Hypothalamus (tissue), 51 donors: ENCODE measurements around the gene ACBD6.
"Not testable (repeated sequence)": the region's sequence is repeated elsewhere in the genome, so short reads cannot be mapped to it uniquely, and the experiment has no call there.

Source experiments
- DNase-seq, 51 donors: peaks; one replicate each; lab custom pipeline; 2025; lab: John Stamatoyannopoulos, UW

Gene ACBD6

GRCh38 chr1:180424848-180425457 is 77.4 kb downstream of the ACBD6 start:
- no peak for DNase-seq

- DNase-seq, result no peak
These were observed 80.8 kb downstream of the ACBD6 start for GRCh38 chr1:180421614-180422013.

GRCh38 chr1:180421145-180421544 is 81.2 kb downstream of the ACBD6 start:
- not testable (repeated sequence) for DNase-seq

GRCh38 chr1:180415985-180416633 is 86.3 kb downstream of the ACBD6 start:
- no peak for DNase-seq

GRCh38 chr1:180415236-180415848 is 87.0 kb downstream of the ACBD6 start:
- no peak for DNase-seq

GRCh38 chr1:180412583-180412982 is 89.8 kb downstream of the ACBD6 start:
- DNase-seq, result no peak

GRCh38 chr1:180408128-180408527 is 94.2 kb downstream of the ACBD6 start:
- DNase-seq, result not testable (repeated sequence)

- DNase-seq, result no peak
These were observed 95.3 kb downstream of the ACBD6 start for GRCh38 chr1:180407051-180407450.

GRCh38 chr1:180402551-180402950 is 99.8 kb downstream of the ACBD6 start:
- DNase-seq, result no peak

- DNase-seq, result no peak
These were observed 100.4 kb downstream of the ACBD6 start for GRCh38 chr1:180402001-180402400.

- DNase-seq, result no peak
These were observed 105.2 kb downstream of the ACBD6 start for GRCh38 chr1:180397175-180397574.

- DNase-seq, result no peak
These were observed 109.8 kb downstream of the ACBD6 start for GRCh38 chr1:180392427-180393145.

- no peak for DNase-seq
These were observed 110.4 kb downstream of the ACBD6 start for GRCh38 chr1:180392020-180392419.

GRCh38 chr1:180387413-180387812 is 115.0 kb downstream of the ACBD6 start:
- no peak for DNase-seq

- DNase-seq, result no peak
These were observed 115.5 kb downstream of the ACBD6 start for GRCh38 chr1:180386745-180387367.

- DNase-seq, result no peak
These were observed 117.2 kb downstream of the ACBD6 start for GRCh38 chr1:180385144-180385543.

GRCh38 chr1:180384286-180385005 is 117.9 kb downstream of the ACBD6 start:
- no peak for DNase-seq

GRCh38 chr1:180382326-180383115 is 119.9 kb downstream of the ACBD6 start:
- DNase-seq, result no peak

GRCh38 chr1:180381184-180381580 is 121.2 kb downstream of the ACBD6 start:
- DNase-seq, result no peak
